Upper lobe of left lung (tissue), 6 donors: ENCODE results near the gene CSTF1. TPM values are rescaled to one million over a fixed set of nuclear protein-coding genes. Genes with fewer than 3 reads are reported as not detected.

Experiments used
- ATAC-seq, 2 donors: fragments of 200-7000 bp; cut with Tn5 transposase; one replicate each; pipeline ENCODE4 v1.9.1; 2022; ENCODE audit warnings: mild to moderate bottlenecking in 2 of 2, moderate library complexity in 2 of 2; ENCODE audit not compliant: low FRiP score in 2 of 2
- DNase-seq, 2 donors: peaks; one replicate each; pipeline ENCODE4 v3.0.0-alpha.2; 2019 to 2020
- H3K27ac ChIP-seq, 4 donors: fragments of 200-600 bp; sonication (generic); one replicate each; pipeline ENCODE4 v1.5.1; 2016 to 2019
- H3K27me3 ChIP-seq, 4 donors: fragments of 200-600 bp; sonication (generic); one replicate each; pipeline ENCODE4 v1.5.1; 2017 to 2019
- H3K36me3 ChIP-seq, 4 donors: fragments of 200-600 bp; sonication (generic); one replicate each; pipeline ENCODE4 v1.5.1; 2016 to 2019
- H3K4me1 ChIP-seq, 4 donors: fragments of 200-600 bp; sonication (generic); one replicate each; pipeline ENCODE4 v1.5.1; 2018 to 2019
- H3K4me3 ChIP-seq, 4 donors: fragments of 200-600 bp; sonication (generic); one replicate each; pipeline ENCODE4 v1.5.1; 2017 to 2019; ENCODE audit warnings: mild to moderate bottlenecking in 2 of 4, moderate library complexity in 1 of 4
- H3K9me3 ChIP-seq, 4 donors: fragments of 200-600 bp; sonication (generic); one replicate each; pipeline ENCODE4 v1.5.1; 2018 to 2019
- EP300 ChIP-seq, 4 donors: sonication (generic); formaldehyde crosslinking; IDR thresholded peaks; one replicate each; pipeline ENCODE4 v1.5.1; 2017; ENCODE audit warnings: antibody characterized with exemption in 4 of 4, control low read depth in 2 of 4
- POLR2A ChIP-seq, 4 donors: fragments of 450-650 bp; IDR thresholded peaks; one replicate each; pipeline ENCODE4 v1.5.1; 2016 to 2017; ENCODE audit warnings: antibody characterized with exemption in 4 of 4, mild to moderate bottlenecking in 2 of 4
- POLR2AphosphoS5 ChIP-seq, 2 donors: sonication (generic); formaldehyde crosslinking; IDR thresholded peaks; one replicate each; pipeline ENCODE4 v1.5.1; 2017; ENCODE audit warnings: antibody characterized with exemption in 2 of 2
- WGBS, 2 donors: methylation state at CpG; one replicate each; pipeline ENCODE4 v1.1.5; 2017 to 2018; 5-methylcytosine and 5-hydroxymethylcytosine counted together
- total RNA-seq, 6 donors: library from RNA; depleted of rRNA in 4 of 6; stranded (reverse); fragments of >200 nt in 4 of 6; gene quantifications; one replicate each; pipeline versions ENCODE4 v1.1.0 to v1.2.1, GENCODE V29; 2016 to 2021
- TF ChIP-seq, protein P1 (sequence below), 6 experiments: fragments of 450-650 bp in 4 of 6; fragments of 200-600 bp in 2 of 6; sonication (generic) in 2 of 6; IDR thresholded peaks; one replicate each; pipeline ENCODE4 v1.5.1; 2016 to 2019; ENCODE audit warnings: antibody characterized with exemption in 6 of 6
- donor health status: DM: no; HTN: no; CAD: no; lungs with moderate emphysema.
- donor health status: DM: no; HTN: yes; CAD: no; lungs with severe emphysema.

Gene CSTF1
- total RNA-seq, 6 donors from 2014 or later, result 3.3 to 30.5 (median 22.5) TPM

DNA sequence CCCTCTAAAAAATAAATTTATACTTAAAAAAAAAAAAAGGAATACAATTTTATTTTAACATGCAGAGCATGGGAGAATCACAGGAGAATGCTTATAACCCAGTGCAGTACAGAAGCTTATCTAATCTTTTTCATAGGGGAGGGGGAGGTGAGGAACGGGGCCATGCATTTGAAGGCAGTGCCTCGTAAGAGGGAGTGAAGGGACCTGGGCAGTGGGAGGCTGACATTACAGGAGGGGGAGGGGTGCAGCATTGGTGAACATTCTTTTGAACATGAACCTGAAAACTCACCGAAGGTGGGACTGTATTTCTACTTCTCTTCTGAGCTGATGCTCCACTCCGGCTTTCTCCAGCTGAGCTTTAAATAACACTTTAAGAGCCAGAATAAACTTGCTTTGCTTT, 9.7 kb upstream of the CSTF1 start:
- no peak for DNase-seq
- TF ChIP-seq, protein P1, sequence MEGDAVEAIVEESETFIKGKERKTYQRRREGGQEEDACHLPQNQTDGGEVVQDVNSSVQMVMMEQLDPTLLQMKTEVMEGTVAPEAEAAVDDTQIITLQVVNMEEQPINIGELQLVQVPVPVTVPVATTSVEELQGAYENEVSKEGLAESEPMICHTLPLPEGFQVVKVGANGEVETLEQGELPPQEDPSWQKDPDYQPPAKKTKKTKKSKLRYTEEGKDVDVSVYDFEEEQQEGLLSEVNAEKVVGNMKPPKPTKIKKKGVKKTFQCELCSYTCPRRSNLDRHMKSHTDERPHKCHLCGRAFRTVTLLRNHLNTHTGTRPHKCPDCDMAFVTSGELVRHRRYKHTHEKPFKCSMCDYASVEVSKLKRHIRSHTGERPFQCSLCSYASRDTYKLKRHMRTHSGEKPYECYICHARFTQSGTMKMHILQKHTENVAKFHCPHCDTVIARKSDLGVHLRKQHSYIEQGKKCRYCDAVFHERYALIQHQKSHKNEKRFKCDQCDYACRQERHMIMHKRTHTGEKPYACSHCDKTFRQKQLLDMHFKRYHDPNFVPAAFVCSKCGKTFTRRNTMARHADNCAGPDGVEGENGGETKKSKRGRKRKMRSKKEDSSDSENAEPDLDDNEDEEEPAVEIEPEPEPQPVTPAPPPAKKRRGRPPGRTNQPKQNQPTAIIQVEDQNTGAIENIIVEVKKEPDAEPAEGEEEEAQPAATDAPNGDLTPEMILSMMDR (IDR thresholded peaks at IDR 0.05), result no peak
- no peak for TF ChIP-seq POLR2A (IDR thresholded peaks at IDR 0.05)
- peaks cover 0 to 6% (median 0%) of the 10 kb centered on the region in 4 donors for H3K36me3 ChIP-seq

DNA sequence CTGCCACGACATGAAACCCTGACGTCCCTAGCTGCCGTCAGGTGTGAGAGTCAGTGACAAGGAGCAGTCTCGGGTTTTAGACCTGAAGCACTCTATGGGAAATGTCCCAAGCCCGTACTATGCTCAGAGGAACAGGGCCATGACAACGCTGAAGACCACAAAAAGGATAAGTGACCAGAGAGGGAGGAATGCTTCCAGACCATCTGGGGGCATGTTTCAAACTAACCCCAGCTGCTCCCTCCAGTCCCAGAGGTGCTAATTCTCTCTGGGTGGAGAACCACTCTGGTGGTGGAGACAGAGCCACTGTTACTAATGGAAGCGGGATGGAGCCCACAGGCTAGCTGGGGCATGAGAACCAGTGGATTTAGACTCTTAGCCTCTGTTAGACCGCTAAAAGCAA, 9.1 kb upstream of the CSTF1 start:
- Histone ChIP-seq H3K27me3 (no peaks in the 10 kb centered on the region), H3K4me1 (peaks cover 0 to 6% (median 0%) of the 10 kb centered on the region in 4 donors), H3K27ac (no peak overlapping the region), H3K36me3 (peaks cover 0 to 6% (median 0%) of the 10 kb centered on the region in 4 donors), H3K4me3 (no peak overlapping the region), H3K9me3 (no peaks in the 10 kb centered on the region)
- ATAC-seq (no peak), DNase-seq (no peak)
- TF ChIP-seq EP300 (IDR thresholded peaks at IDR 0.05) (no peak), POLR2AphosphoS5 (IDR thresholded peaks at IDR 0.05) (no peak), POLR2A (IDR thresholded peaks at IDR 0.05) (no peak)
- TF ChIP-seq, protein P1 (IDR thresholded peaks at IDR 0.05), result no peak
- WGBS, 2 donors, result 90% methylated on average over 8 of the region's 8 CpGs

More for the DNA sequence above, 9.7 kb upstream of the CSTF1 start:
- WGBS, 2 donors, result 82% methylated on average over 4 of the region's 4 CpGs
- Histone ChIP-seq H3K4me3 (no peak overlapping the region), H3K4me1 (peaks cover 0 to 6% (median 0%) of the 10 kb centered on the region in 4 donors), H3K27ac (no peak overlapping the region), H3K9me3 (no peaks in the 10 kb centered on the region), H3K27me3 (no peaks in the 10 kb centered on the region)
- no peak for ATAC-seq

DNA sequence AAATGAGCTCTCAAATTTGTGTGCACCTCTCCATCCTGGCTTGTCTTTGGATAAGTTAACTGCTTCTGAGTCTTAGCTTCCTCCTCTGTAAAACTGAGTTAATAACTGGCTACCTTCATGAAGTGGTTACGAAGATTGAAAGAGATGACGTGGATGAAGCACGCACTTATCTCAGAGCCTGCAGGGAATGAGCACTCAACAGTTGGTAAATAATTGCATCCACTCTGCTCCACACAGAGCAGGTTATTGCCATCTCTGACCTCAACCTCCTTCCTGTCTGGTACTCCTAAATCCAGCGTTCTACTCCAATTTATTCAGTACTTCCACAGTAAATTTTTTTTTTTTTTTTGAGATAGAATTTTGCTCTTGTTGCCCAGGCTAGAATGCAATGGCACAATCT, 7.3 kb upstream of the CSTF1 start:
- H3K27ac ChIP-seq, result no peak overlapping the region
- DNase-seq (peak in 1 of 2 donors; percentile 24), ATAC-seq (peak in 1 of 2 donors; percentile 52)
- H3K4me1 ChIP-seq, result peaks cover 0 to 6% (median 0%) of the 10 kb centered on the region in 4 donors
- whole genome bisulfite sequencing, 2 donors, result 73 to 80% methylated on average over 4 of the region's 4 CpGs
- H3K4me3 ChIP-seq, result no peak overlapping the region
- no peaks in the 10 kb centered on the region for H3K9me3 ChIP-seq
- H3K36me3 ChIP-seq, result peaks cover 0 to 6% (median 0%) of the 10 kb centered on the region in 4 donors
- no peaks in the 10 kb centered on the region for H3K27me3 ChIP-seq
- TF ChIP-seq, protein P1 (IDR thresholded peaks at IDR 0.05), result no peak
- TF ChIP-seq POLR2A (IDR thresholded peaks at IDR 0.05) (no peak), EP300 (IDR thresholded peaks at IDR 0.05) (no peak), POLR2AphosphoS5 (IDR thresholded peaks at IDR 0.05) (no peak)

DNA sequence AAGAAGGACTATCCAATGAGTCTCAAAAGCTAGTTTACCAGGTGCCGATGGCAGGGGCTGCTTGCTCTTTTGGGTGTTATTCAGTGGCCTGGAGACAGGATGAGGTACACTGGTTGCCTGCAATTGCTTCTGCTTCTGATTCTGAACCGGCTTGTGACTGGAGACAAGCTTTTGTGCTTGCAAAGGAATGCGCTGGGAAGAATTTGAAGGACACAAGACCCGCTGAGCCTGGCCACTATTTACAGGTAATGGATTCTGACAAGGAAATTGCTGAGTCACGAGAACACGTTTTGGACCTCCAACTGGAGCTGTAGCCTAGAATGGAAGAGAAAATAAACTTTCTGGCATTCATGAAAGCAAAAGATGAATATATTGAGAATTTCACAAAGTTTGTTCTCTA, 6.2 kb upstream of the CSTF1 start:
- DNase-seq, result no peak
- 95 to 98% methylated on average over 6 of the region's 6 CpGs for WGBS, 2 donors
- H3K27me3 ChIP-seq, result no peaks in the 10 kb centered on the region
- no peaks in the 10 kb centered on the region for H3K9me3 ChIP-seq
- H3K27ac ChIP-seq, result no peak overlapping the region
- TF ChIP-seq POLR2AphosphoS5 (IDR thresholded peaks at IDR 0.05) (no peak), POLR2A (IDR thresholded peaks at IDR 0.05) (no peak)
- TF ChIP-seq, protein P1 (IDR thresholded peaks at IDR 0.05), result no peak
- H3K4me3 ChIP-seq, result no peak overlapping the region
- peaks cover 0 to 6% (median 0%) of the 10 kb centered on the region in 4 donors for H3K36me3 ChIP-seq
- H3K4me1 ChIP-seq, result peaks cover 1 to 7% (median 4%) of the 10 kb centered on the region in 4 donors
- no peak for ATAC-seq

DNA sequence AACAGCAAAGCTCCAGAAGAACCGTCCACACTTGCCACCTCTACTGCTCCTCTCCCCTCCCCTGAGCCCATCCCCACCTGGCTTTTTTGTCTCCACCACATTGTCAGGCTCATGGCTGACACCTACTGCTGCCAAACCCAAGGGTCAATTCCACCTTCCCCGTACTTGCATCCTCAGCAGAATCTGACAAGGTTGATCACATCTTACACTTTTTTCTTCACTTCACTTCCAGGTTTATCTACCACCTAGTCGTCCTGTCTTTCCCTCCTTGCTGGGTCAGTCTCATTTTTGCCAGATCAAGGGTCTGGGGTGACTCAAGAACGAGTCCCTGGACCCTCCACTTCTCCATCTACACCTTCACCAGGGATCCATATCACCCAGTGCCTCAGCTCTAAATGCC, 3.6 kb upstream of the CSTF1 start:
- WGBS, 2 donors, result 87 to 94% methylated on average over 4 of the region's 4 CpGs
- H3K9me3 ChIP-seq, result no peaks in the 10 kb centered on the region
- H3K27ac ChIP-seq, result no peak overlapping the region
- no peaks in the 10 kb centered on the region for H3K27me3 ChIP-seq
- DNase-seq (no peak), ATAC-seq (no peak)
- H3K4me1 ChIP-seq, result peaks cover 15 to 23% (median 17%) of the 10 kb centered on the region in 4 donors
- peaks cover 0 to 3% (median 0%) of the 10 kb centered on the region in 4 donors for H3K36me3 ChIP-seq
- TF ChIP-seq POLR2A (IDR thresholded peaks at IDR 0.05), result no peak
- no peak for TF ChIP-seq POLR2AphosphoS5 (IDR thresholded peaks at IDR 0.05)
- no peak for TF ChIP-seq EP300 (IDR thresholded peaks at IDR 0.05)
- TF ChIP-seq, protein P1 (IDR thresholded peaks at IDR 0.05), result no peak
- H3K4me3 ChIP-seq, result no peak overlapping the region
